Myocyte (in vitro differentiated cells): Measurements from ENCODE around the gene OR4C6. TPM values are rescaled to one million over a fixed set of nuclear protein-coding genes. Genes with fewer than 3 reads are reported as not detected.

Experiments
- DNase-seq: peaks from one replicate; pipeline ENCODE4 v3.0.0-alpha.2; 2012; ENCODE audit warnings: low read depth
- polyA plus RNA-seq: library from polyadenylated mRNA; unstranded; fragments of >200 nt; gene quantifications from one replicate; pipeline ENCODE4 v1.2.1, GENCODE V29; 2012; ENCODE audit warnings: missing spikeins
- total RNA-seq: library from RNA; depleted of rRNA; stranded (reverse); fragments of >200 nt; gene quantifications from 2 replicates; pipeline ENCODE4 v1.2.3, GENCODE V29; 2014

The OR4C6 gene
- total RNA-seq, result not detected in 2 replicates
- not detected for polyA plus RNA-seq

GRCh38 chr11:55661901-55662300 lies at the start of gene OR4C6:
Gene OR4C6, plus strand, starts transcription at chr11:55662201. Its CDS starts 2,966 bp downstream, at chr11:55665167.
- DNase-seq, result no peak

GRCh38 chr11:55624531-55624930 lies 37.5 kb upstream of the OR4C6 start:
- no peak for DNase-seq

DNA sequence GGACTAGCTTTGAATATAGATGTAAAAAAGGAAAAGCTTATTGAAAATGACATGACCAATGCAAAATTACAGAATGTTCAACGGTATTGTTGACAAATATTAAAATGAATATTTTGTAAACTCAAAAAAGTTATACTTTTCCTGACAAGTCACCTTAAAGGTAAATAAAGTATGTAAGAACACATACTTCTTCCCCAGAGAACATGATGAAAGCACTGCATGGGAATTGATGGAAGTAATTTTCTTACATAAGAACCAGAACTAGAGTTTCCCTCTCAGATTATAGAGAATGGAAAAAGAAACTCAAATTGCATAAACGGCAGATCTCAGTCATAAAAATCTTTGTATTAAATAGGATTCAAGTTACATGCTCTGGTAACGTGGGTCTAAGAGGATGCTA lies 27.2 kb upstream of the OR4C6 start, which contains the start of gene OR4P4:
TSS of gene OR4P4 (plus strand) at position 301 of the 400 bp plus-strand sequence.
- DNase-seq, result no peak

DNA sequence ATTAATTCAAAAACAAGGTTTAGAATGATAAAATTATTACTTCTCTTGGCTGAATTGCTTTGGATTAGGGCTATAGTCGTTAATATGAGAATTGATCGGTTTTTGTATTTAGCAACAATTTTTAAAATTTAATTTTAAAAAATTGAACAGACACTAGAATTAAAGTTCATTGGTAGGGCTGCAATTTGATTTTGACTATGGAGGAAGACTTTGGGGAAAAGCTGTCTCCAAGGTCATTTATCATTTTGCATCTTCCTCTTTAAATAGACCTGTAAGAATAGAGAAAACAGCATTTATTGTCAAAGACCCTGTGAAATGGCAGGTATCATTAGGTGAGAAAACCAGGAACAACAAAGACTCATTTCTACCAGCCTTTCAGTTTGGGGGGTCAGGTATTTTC lies 14.0 kb upstream of the OR4C6 start, which contains the start of gene OR4S2:
TSS of gene OR4S2 (plus strand) at position 301 of the 400 bp plus-strand sequence. CDS start 2,577 bp downstream, outside the sequence.
- DNase-seq, result no peak

DNA sequence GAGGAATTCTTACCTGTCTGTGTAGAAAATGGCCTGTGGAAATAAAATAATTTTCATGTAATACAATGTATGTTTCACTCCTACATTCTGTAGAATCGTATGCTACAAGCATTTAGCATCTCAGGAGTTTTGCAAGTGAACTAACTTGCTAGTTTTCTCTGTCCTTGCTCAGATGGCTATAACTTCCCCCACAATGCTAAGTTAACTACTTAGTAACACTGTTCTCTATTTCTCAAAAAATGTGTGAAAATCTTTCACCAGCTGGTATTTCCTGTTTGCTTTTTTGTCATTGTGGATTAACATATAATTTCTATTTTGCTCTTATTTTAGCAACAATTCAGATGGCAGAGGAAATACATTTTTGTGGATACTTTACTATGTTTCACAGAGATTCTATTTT lies 9.4 kb upstream of the OR4C6 start:
- DNase-seq, result no peak

GRCh38 chr11:55655096-55655495 lies 6.9 kb upstream of the OR4C6 start:
- DNase-seq, result no peak

DNA sequence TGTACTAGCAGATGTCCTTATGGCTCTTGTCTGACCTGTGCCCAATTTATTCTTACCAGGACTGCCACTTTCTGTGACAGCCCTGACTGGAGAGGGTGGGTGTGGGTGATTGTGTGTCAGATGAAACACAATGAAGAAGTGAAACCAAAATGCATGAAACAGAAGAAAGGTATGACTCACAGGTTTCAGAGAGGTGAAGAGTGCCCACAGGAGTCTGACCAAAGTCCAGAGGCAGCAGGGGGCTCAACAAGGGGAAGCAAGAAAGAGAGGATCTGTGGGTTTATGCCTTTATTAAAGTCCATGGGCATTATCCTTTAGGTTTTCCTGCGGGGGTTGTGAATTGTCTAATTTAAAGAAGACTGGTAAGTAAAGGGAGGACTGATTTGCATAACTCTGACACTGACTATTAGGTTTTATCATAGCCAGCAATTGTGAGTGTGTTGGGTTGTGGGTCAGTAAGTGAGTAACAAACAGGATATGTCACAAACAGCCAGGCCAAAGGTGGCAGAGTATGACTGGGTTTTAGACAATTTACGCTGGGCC lies 3.9 kb upstream of the OR4C6 start:
- no peak for DNase-seq

DNA sequence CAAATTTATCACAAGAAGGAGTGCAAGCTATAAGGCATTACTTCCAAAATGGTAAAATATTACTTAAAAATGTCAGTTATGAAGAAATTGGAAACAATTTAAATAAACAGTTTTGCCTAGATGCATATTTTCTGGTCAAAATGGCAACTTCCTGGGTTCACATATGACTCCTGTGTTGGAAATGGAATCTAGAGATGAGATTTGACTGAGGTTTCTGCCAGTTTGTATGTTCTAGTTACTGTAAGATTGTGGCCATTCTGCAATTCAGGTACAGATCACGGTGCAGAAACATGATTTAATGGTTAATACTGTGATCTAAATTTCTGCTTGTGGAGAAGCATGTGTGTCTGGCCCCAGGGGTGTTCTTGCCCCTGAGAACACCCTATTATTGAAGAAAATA lies 3.4 kb upstream of the OR4C6 start:
- no peak for DNase-seq

DNA sequence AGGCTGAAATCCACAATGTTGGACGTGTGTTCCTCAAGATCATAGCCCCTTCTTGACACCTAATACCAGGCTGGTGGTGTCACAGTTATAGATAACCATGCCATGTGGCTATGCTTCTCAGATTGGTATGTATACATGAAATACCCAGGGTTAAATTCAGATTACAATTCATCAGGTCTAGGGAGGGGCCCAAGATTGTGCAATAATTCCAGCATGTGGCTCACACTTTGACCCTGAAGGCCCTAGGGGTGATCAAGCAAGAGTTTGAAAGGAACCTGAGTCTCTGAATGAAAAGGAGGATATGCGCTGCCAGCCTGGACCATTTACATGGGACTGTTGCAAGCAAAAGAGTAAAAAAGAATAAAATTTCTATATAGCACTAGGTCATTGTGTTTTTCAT lies 7.4 kb downstream of the OR4C6 start:
- no peak for DNase-seq

- no peak for DNase-seq
These were observed 11.9 kb downstream of the OR4C6 start for GRCh38 chr11:55673860-55674259.

- DNase-seq, result no peak
These were observed 35.8 kb downstream of the OR4C6 start for GRCh38 chr11:55697817-55698216.

- DNase-seq, result no peak
These were observed 39.4 kb downstream of the OR4C6 start for GRCh38 chr11:55701429-55701828.

GRCh38 chr11:55707029-55707428 lies 45.0 kb downstream of the OR4C6 start:
- peak; percentile 30 for DNase-seq

DNA sequence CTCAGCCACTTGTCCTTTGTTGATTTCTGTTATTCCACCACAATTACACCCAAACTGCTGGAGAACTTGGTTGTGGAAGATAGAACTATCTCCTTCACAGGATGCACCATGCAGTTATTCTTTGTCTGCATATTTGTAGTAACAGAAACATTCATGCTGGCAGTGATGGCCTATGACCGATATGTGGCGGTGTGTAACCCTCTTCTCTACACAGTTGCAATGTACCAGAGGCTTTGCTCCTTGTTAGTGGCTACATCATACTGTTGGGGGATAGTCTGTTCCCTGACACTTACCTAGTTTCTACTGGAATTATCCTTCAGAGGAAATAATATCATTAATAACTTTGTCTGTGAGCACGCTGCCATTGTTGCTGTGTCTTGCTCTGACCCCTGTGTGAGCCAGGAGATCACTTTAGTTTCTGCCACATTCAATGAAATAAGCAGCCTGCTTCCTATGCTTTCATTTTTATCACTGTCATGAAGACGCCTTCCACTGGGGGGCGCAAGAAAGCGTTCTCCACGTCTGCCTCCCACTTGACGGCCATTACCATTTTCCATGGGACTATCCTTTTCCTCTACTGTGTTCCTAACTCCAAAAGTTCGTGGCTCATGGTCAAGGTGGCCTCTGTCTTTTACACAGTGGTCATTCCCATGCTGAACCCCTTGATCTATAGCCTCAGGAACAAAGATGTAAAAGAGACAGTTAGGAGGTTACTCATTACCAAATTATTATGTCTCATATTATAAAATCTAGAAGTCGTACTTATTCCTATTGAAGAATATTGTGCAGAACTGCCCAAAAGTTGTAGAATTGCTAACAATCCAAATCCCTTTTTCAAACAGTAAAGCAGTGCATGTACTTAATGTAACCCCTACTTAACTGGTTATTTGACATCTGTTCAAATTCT lies 53.2 kb downstream of the OR4C6 start:
- no peak for DNase-seq

Other genes with a start within 250 kb of the OR4C6 start
- not detected in 2 replicates for gene OR4C15, start 107.7 kb upstream of the OR4C6 start, total RNA-seq
- not detected in 2 replicates for gene OR4C16, start 90.1 kb upstream of the OR4C6 start, total RNA-seq
- gene OR4C11, start 54.6 kb upstream of the OR4C6 start, total RNA-seq, result not detected in 2 replicates
- not detected in 2 replicates for gene OR4P4, start 27.1 kb upstream of the OR4C6 start, total RNA-seq
- not detected in 2 replicates for gene OR4S2, start 13.9 kb upstream of the OR4C6 start, total RNA-seq
- gene OR5D13, start 111.2 kb downstream of the OR4C6 start, total RNA-seq, result not detected in 2 replicates
- gene OR5D14, start 133.4 kb downstream of the OR4C6 start, total RNA-seq, result not detected in 2 replicates
- gene OR5L1, start 149.2 kb downstream of the OR4C6 start, total RNA-seq, result not detected in 2 replicates
- not detected in 2 replicates for gene OR5D18, start 157.4 kb downstream of the OR4C6 start, total RNA-seq
- gene OR5L2, start 165.0 kb downstream of the OR4C6 start, total RNA-seq, result not detected in 2 replicates
- gene OR5D16, start 176.6 kb downstream of the OR4C6 start, total RNA-seq, result not detected in 2 replicates
- not detected in 2 replicates for gene TRIM51, start 221.1 kb downstream of the OR4C6 start, total RNA-seq